Measurements from ENCODE around the gene PDE3A. TPM values are rescaled to one million over a fixed set of nuclear protein-coding genes. Genes with fewer than 3 reads are reported as not detected.

The PDE3A gene
- polyA plus RNA-seq, 1 of the 3 experiments (the other 2 are of a cell fraction) = 0.67 TPM

- H3K9me2 ChIP-seq = no peaks in the 10 kb centered on the region
- H3K27me3 ChIP-seq (ENCODE audit: insufficient read depth) = no peaks in the 10 kb centered on the region
- no peak for DNase-seq
- no peaks in the 10 kb centered on the region for H3K9me3 ChIP-seq
- no peaks in the 10 kb centered on the region for H4K20me1 ChIP-seq (ENCODE audit: insufficient read depth)
- ChIA-PET CTCF (no interaction called here), POLR2A (no interaction called here)
- no peak overlapping the region for H3K4me3 ChIP-seq (ENCODE audit: low read depth in 2 of 2, low read length in 1 of 2)
- peaks cover 3% of the 10 kb centered on the region for H3F3A ChIP-seq (replicated peaks; ENCODE audit: insufficient read depth)
- H3K79me2 ChIP-seq (ENCODE audit: insufficient read depth) = 0 out of 2 replicates have a peak, but pooled peaks cover 3% of the 10 kb centered on the region
- TF ChIP-seq EZH2phosphoT487 (IDR thresholded peaks at IDR 0.05; ENCODE audit: borderline replicate concordance, low read depth) = no peak
- no peak for TF ChIP-seq USF1 (IDR thresholded peaks at IDR 0.05; ENCODE audit: borderline replicate concordance, low read depth)
- TF ChIP-seq JUND (IDR thresholded peaks at IDR 0.05) = no peak
- no peak for TF ChIP-seq YY1 (IDR thresholded peaks at IDR 0.05; ENCODE audit: low read depth)
- TF ChIP-seq FOXJ3 (CRISPR knock-in tag; IDR thresholded peaks at IDR 0.05) = no peak
- no peak for TF ChIP-seq SIN3A (IDR thresholded peaks at IDR 0.05; ENCODE audit: borderline replicate concordance, low read depth, low read length)
- TF ChIP-seq GABPA (IDR thresholded peaks at IDR 0.05; ENCODE audit: low read depth) = no peak
- TF ChIP-seq CTCF (IDR thresholded peaks at IDR 0.05) = no peak
- no peak for TF ChIP-seq MEF2A (IDR thresholded peaks at IDR 0.05; ENCODE audit: borderline replicate concordance, low read depth)
- TF ChIP-seq TCF12 (IDR thresholded peaks at IDR 0.05) = no peak
- no peak for TF ChIP-seq RXRA (IDR thresholded peaks at IDR 0.05; ENCODE audit: borderline replicate concordance, low read depth)
- TF ChIP-seq PBX3 (IDR thresholded peaks at IDR 0.05) = no peak
- no peak for TF ChIP-seq IRF3 (IDR thresholded peaks at IDR 0.05; ENCODE audit: low read depth, low read length)
- no peak for TF ChIP-seq NFIC (IDR thresholded peaks at IDR 0.05; ENCODE audit: borderline replicate concordance)
- no peak for TF ChIP-seq REST (IDR thresholded peaks at IDR 0.05; ENCODE audit: low read depth, low read length)
- TF ChIP-seq RFX5 (IDR thresholded peaks at IDR 0.05; ENCODE audit: low read length) = no peak
- H2AFZ ChIP-seq (ENCODE audit: low read depth) = no peak overlapping the region
- H3K4me1 ChIP-seq (ENCODE audit: control insufficient read depth in 1 of 2, insufficient read depth in 2 of 2, low read depth in 1 of 2, low read length in 1 of 2) = peaks cover 0 to 2% of the 10 kb centered on the region in 2 experiments; a peak in 2 of 4 replicates
- H3K36me3 ChIP-seq (replicated peaks in 1 of 2; ENCODE audit: control insufficient read depth in 1 of 2, insufficient read depth in 2 of 2, low read length in 1 of 2) = peaks cover 0 to 3% of the 10 kb centered on the region in 2 experiments
- no peak overlapping the region; a peak in 2 of 4 replicates for H3K27ac ChIP-seq (ENCODE audit: low read depth in 2 of 2, low read length in 1 of 2)
- H3K4me2 ChIP-seq = no peak overlapping the region
- no peak overlapping the region for H3K9ac ChIP-seq
Measured at GRCh38 chr12:20567413-20567812, 199.1 kb downstream of the PDE3A start.

Data from SK-N-SH (cell line).